ENCODE results near the gene CACNA2D3. TPM values are rescaled to one million over a fixed set of nuclear protein-coding genes. Genes with fewer than 3 reads are reported as not detected.

Gene CACNA2D3
- total RNA-seq, 1 experiment from 2014 or later, result 0.59 TPM

GRCh38 chr3:54355800-54356199 is 233.4 kb downstream of the CACNA2D3 start:
- DNase-seq, result no peak

GRCh38 chr3:54356261-54357045 is 234.1 kb downstream of the CACNA2D3 start:
- no peak overlapping the region for H3K4me3 ChIP-seq
- no peak overlapping the region for H3K27ac ChIP-seq
- TF ChIP-seq CTCF (conservative IDR thresholded peaks at IDR 0.05), result no peak
- no peak for TF ChIP-seq EZH2 (IDR thresholded peaks at IDR 0.05; ENCODE audit: low read depth)
- DNase-seq, result no peak
- H3K9me3 ChIP-seq (ENCODE audit: insufficient read depth, low read depth), result no peaks in the 10 kb centered on the region
- H3K4me2 ChIP-seq, result no peak overlapping the region
- ChIA-PET CTCF (no interaction called here), POLR2A (ENCODE audit: unreplicated experiment) (no interaction called here)
- H3K79me2 ChIP-seq (ENCODE audit: low read depth), result no peaks in the 10 kb centered on the region
- H3K4me1 ChIP-seq (replicated peaks; ENCODE audit: insufficient read depth), result no peaks in the 10 kb centered on the region
- no peaks in the 10 kb centered on the region for H4K20me1 ChIP-seq (ENCODE audit: insufficient read depth)
- H3K36me3 ChIP-seq (ENCODE audit: low read depth), result no peaks in the 10 kb centered on the region
- no peaks in the 10 kb centered on the region for H3K9me2 ChIP-seq (ENCODE audit: insufficient read depth)
- no peaks in the 10 kb centered on the region for H3F3A ChIP-seq (ENCODE audit: insufficient read depth, low read depth)
- no TSS peak for BruUV-seq (replicated peaks)
- H2AFZ ChIP-seq, result no peak overlapping the region
- H3K27me3 ChIP-seq (ENCODE audit: insufficient read depth, low read depth), result no peaks in the 10 kb centered on the region; the same call in 1 of the 2 replicates
- intact Hi-C loops (cut with micrococcal nuclease; ENCODE audit: unreplicated experiment), result no loop called here

More at GRCh38 chr3:54355800-54356199, 233.4 kb downstream of the CACNA2D3 start:
- POLR2A ChIA-PET (ENCODE audit: unreplicated experiment), result no interaction called here
- H4K20me1 ChIP-seq (ENCODE audit: insufficient read depth), result no peaks in the 10 kb centered on the region
- H3F3A ChIP-seq (ENCODE audit: insufficient read depth, low read depth), result no peaks in the 10 kb centered on the region
- no peaks in the 10 kb centered on the region for H3K9me3 ChIP-seq (ENCODE audit: insufficient read depth, low read depth)
- H3K27me3 ChIP-seq (ENCODE audit: insufficient read depth, low read depth), result no peaks in the 10 kb centered on the region
- H3K4me1 ChIP-seq (replicated peaks; ENCODE audit: insufficient read depth), result no peaks in the 10 kb centered on the region
- H2AFZ ChIP-seq, result no peak overlapping the region
- no peak overlapping the region for H3K4me2 ChIP-seq
- BruUV-seq (replicated peaks), result no TSS peak
- no peaks in the 10 kb centered on the region for H3K36me3 ChIP-seq (ENCODE audit: low read depth)
- no peak overlapping the region for H3K27ac ChIP-seq
- no peaks in the 10 kb centered on the region for H3K9me2 ChIP-seq (ENCODE audit: insufficient read depth)
- TF ChIP-seq CTCF (conservative IDR thresholded peaks at IDR 0.05), result no peak
- TF ChIP-seq EZH2 (IDR thresholded peaks at IDR 0.05; ENCODE audit: low read depth), result no peak
- intact Hi-C loops (cut with micrococcal nuclease; ENCODE audit: unreplicated experiment), result no loop called here
- H3K79me2 ChIP-seq (ENCODE audit: low read depth), result no peaks in the 10 kb centered on the region
- CTCF ChIA-PET, result no interaction called here
- no peak overlapping the region for H3K4me3 ChIP-seq

- no peak overlapping the region for H2AFZ ChIP-seq
- no peak overlapping the region for H3K4me3 ChIP-seq
- H3K27me3 ChIP-seq (ENCODE audit: insufficient read depth, low read depth), result peaks cover 7% of the 10 kb centered on the region
- no TSS peak for BruUV-seq (replicated peaks)
- H3K9me2 ChIP-seq (ENCODE audit: insufficient read depth), result no peaks in the 10 kb centered on the region
- no peak overlapping the region for H3K4me2 ChIP-seq
- no peak overlapping the region for H3K27ac ChIP-seq
- no peak for DNase-seq
- H4K20me1 ChIP-seq (ENCODE audit: insufficient read depth), result no peaks in the 10 kb centered on the region
- H3K4me1 ChIP-seq (replicated peaks; ENCODE audit: insufficient read depth), result no peaks in the 10 kb centered on the region
- no peaks in the 10 kb centered on the region for H3K36me3 ChIP-seq (ENCODE audit: low read depth)
- ChIA-PET POLR2A (ENCODE audit: unreplicated experiment) (no interaction called here), CTCF (no interaction called here)
- H3F3A ChIP-seq (ENCODE audit: insufficient read depth, low read depth), result no peaks in the 10 kb centered on the region
- H3K9me3 ChIP-seq (ENCODE audit: insufficient read depth, low read depth), result no peaks in the 10 kb centered on the region
- H3K79me2 ChIP-seq (ENCODE audit: low read depth), result no peaks in the 10 kb centered on the region
- TF ChIP-seq CTCF (conservative IDR thresholded peaks at IDR 0.05) (no peak), EZH2 (IDR thresholded peaks at IDR 0.05; ENCODE audit: low read depth) (no peak)
- intact Hi-C loops (cut with micrococcal nuclease; ENCODE audit: unreplicated experiment), result no loop called here
These were observed 234.9 kb downstream of the CACNA2D3 start for GRCh38 chr3:54357301-54357700.

Data from PC-9 (cell line).